Measurements from ENCODE around the gene SDHAF3. TPM values are rescaled to one million over a fixed set of nuclear protein-coding genes. Genes with fewer than 3 reads are reported as not detected.

SDHAF3 gene
- total RNA-seq, 1 experiment from 2014 or later: 16.1 TPM

GRCh38 chr7:97107192-97107800, 10.2 kb upstream of the SDHAF3 start:
- ATAC-seq (no peak), DNase-seq (ENCODE audit: low read depth, low spot score) (no peak)
- BruUV-seq (replicated peaks): no TSS peak
- Histone ChIP-seq H3K4me1 (ENCODE audit: control insufficient read depth, insufficient read depth, low read length) (peaks cover 3% of the 10 kb centered on the region; the same call in 1 of the 2 replicates), H3K9me3 (ENCODE audit: control insufficient read depth, insufficient read depth, low read depth, low read length) (no peaks in the 10 kb centered on the region), H3K27me3 (ENCODE audit: control insufficient read depth, insufficient read depth, low read length) (peaks cover 2% of the 10 kb centered on the region; the same call in 1 of the 2 replicates), H3K27ac (ENCODE audit: low read length) (no peak overlapping the region), H3K36me3 (ENCODE audit: control insufficient read depth, insufficient read depth, low read length) (no peaks in the 10 kb centered on the region), H3K4me3 (ENCODE audit: low read depth in 2 of 2, low read length in 2 of 2) (no peak overlapping the region)
- in situ Hi-C loops (cut with HindIII; ENCODE audit: low pct_unique_long_range_greater_than_20kb, low sequenced_read_pairs): no loop called here
- ChIA-PET CTCF (no interaction called here), POLR2A (no interaction called here)
- no peak for TF ChIP-seq CTCF (IDR thresholded peaks at IDR 0.05)
- TF ChIP-seq TCF7L2 (IDR thresholded peaks at IDR 0.05; ENCODE audit: low read depth, low read length): no peak
- TF ChIP-seq REST (IDR thresholded peaks at IDR 0.05; ENCODE audit: insufficient read depth in 1 of 2, low read depth in 2 of 2, low read length in 1 of 2): no peak
- no peak for TF ChIP-seq POLR2AphosphoS5 (IDR thresholded peaks at IDR 0.05; ENCODE audit: low read depth, low read length)
- TF ChIP-seq SIN3A (IDR thresholded peaks at IDR 0.05; ENCODE audit: borderline replicate concordance, insufficient read depth, low read depth, low read length): no peak
- intact Hi-C loops (cut with micrococcal nuclease; ENCODE audit: unreplicated experiment): loop anchor here (10.0 kb wide), 1 partner anchor 388 kb away; no protein-coding TSS in a partner anchor

- intact Hi-C loops (cut with micrococcal nuclease; ENCODE audit: unreplicated experiment): no loop called here
- Histone ChIP-seq H3K4me1 (ENCODE audit: control insufficient read depth, insufficient read depth, low read length) (peaks cover 10% of the 10 kb centered on the region), H3K27ac (ENCODE audit: low read length) (0 out of 2 replicates have a peak overlapping the region, but pooled peaks have one; percentile 98), H3K36me3 (ENCODE audit: control insufficient read depth, insufficient read depth, low read length) (peaks cover 2% of the 10 kb centered on the region; the same call in 1 of the 2 replicates), H3K4me3 (ENCODE audit: low read depth in 2 of 2, low read length in 2 of 2) (no peak overlapping the region), H3K9me3 (ENCODE audit: control insufficient read depth, insufficient read depth, low read depth, low read length) (peaks cover 3% of the 10 kb centered on the region; the same call in 1 of the 2 replicates), H3K27me3 (ENCODE audit: control insufficient read depth, insufficient read depth, low read length) (no peaks in the 10 kb centered on the region)
- ATAC-seq: no peak
- no peak for DNase-seq (ENCODE audit: low read depth, low spot score)
- no peak for TF ChIP-seq POLR2AphosphoS5 (IDR thresholded peaks at IDR 0.05; ENCODE audit: low read depth, low read length)
- no TSS peak for BruUV-seq (replicated peaks)
- ChIA-PET POLR2A (no interaction called here), CTCF (interaction anchor here (0.5 to 0.9 kb wide), 2 partner anchors 239 to 897 kb away, joined by 3 to 4 read pairs; no protein-coding TSS in a partner anchor)
- in situ Hi-C loops (cut with HindIII; ENCODE audit: low pct_unique_long_range_greater_than_20kb, low sequenced_read_pairs): no loop called here
Measured at GRCh38 chr7:97116308-97116707, 1.2 kb upstream of the SDHAF3 start.

GRCh38 chr7:97117035-97117371, 495 bp upstream of the SDHAF3 start:
- ChIA-PET POLR2A (no interaction called here), CTCF (interaction anchor here (0.6 to 0.9 kb wide), 2 partner anchors 28 to 896 kb away, joined by 3 to 12 read pairs; no protein-coding TSS in a partner anchor)
- peaks cover 3% of the 10 kb centered on the region; the same call in 1 of the 2 replicates for H3K9me3 ChIP-seq (ENCODE audit: control insufficient read depth, insufficient read depth, low read depth, low read length)
- in situ Hi-C loops (cut with HindIII; ENCODE audit: low pct_unique_long_range_greater_than_20kb, low sequenced_read_pairs) (no loop called here), intact Hi-C loops (cut with micrococcal nuclease; ENCODE audit: unreplicated experiment) (no loop called here)
- peaks cover 10% of the 10 kb centered on the region for H3K4me1 ChIP-seq (ENCODE audit: control insufficient read depth, insufficient read depth, low read length)
- peak overlapping the region; percentile 88 to 96 for H3K4me3 ChIP-seq (ENCODE audit: low read depth in 2 of 2, low read length in 2 of 2)
- H3K36me3 ChIP-seq (ENCODE audit: control insufficient read depth, insufficient read depth, low read length): peaks cover 2% of the 10 kb centered on the region; the same call in 1 of the 2 replicates
- ATAC-seq: peak; percentile 43
- DNase-seq (ENCODE audit: low read depth, low spot score): no peak
- H3K27ac ChIP-seq (ENCODE audit: low read length): peak overlapping the region; percentile 98
- BruUV-seq (replicated peaks): no TSS peak
- H3K27me3 ChIP-seq (ENCODE audit: control insufficient read depth, insufficient read depth, low read length): no peaks in the 10 kb centered on the region
- TF ChIP-seq SIN3A (IDR thresholded peaks at IDR 0.05; ENCODE audit: borderline replicate concordance, insufficient read depth, low read depth, low read length) (no peak), REST (IDR thresholded peaks at IDR 0.05; ENCODE audit: insufficient read depth in 1 of 2, low read depth in 2 of 2, low read length in 1 of 2) (no peak), POLR2AphosphoS5 (IDR thresholded peaks at IDR 0.05; ENCODE audit: low read depth, low read length) (no peak), CTCF (IDR thresholded peaks at IDR 0.05) (no peak)
